ENCODE data around the gene DCBLD1. TPM values are rescaled to one million over a fixed set of nuclear protein-coding genes. Genes with fewer than 3 reads are reported as not detected.
A peak's percentile ranks its signal among the peaks of the same experiment; 100 is the strongest.

DCBLD1 gene
- total and polyA plus RNA-seq, 2 of the 13 experiments (the other 11 are each of a cell fraction or from before 2014, with no cell fraction given): 23.2 to 41.5 TPM

DNA sequence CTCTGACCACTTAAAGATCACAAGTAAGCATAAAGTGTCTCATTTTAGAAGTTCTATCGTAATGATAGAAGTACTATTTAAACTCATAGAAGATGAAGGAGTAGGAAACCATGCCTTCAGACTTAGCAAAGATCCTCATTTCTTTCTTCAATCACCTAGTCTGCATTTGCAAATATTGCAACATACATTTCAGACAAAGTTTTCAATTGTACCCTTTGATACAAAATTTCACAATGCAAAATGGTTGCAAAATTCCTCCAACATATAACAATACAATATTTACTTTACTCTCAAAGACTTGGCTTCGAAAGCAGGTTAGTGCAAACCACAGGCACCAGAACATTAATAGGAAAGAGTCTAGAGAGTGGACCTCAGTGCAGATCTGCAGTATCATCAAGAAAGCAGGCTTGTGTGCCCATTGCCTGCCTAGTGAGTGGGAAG is 40.6 kb upstream of the DCBLD1 start (continued):
- no peak for TF ChIP-seq ZFP36 (IDR thresholded peaks at IDR 0.05; ENCODE audit: borderline replicate concordance, low read depth, low read length, partially characterized antibody)
- TF ChIP-seq ZNF180 (CRISPR knock-in tag; IDR thresholded peaks at IDR 0.05; ENCODE audit: borderline replicate concordance, low read depth): no peak
- TF ChIP-seq TARDBP (CRISPR knock-in tag; IDR thresholded peaks at IDR 0.05): peak; percentile 93
- no peak for TF ChIP-seq ZMAT3 (CRISPR knock-in tag; conservative IDR thresholded peaks at IDR 0.05)
- TF ChIP-seq ZNF577 (CRISPR knock-in tag; IDR thresholded peaks at IDR 0.05; ENCODE audit: borderline replicate concordance, low read depth): no peak
- TF ChIP-seq ZNF20 (CRISPR knock-in tag; IDR thresholded peaks at IDR 0.05): no peak
- no peak for TF ChIP-seq ZNF432 (CRISPR knock-in tag; IDR thresholded peaks at IDR 0.05; ENCODE audit: borderline replicate concordance)
- peak; percentile 92 for TF ChIP-seq ZFP1 (CRISPR knock-in tag; IDR thresholded peaks at IDR 0.05)
- TF ChIP-seq ZNF326 (CRISPR knock-in tag; IDR thresholded peaks at IDR 0.05; ENCODE audit: borderline replicate concordance): no peak
- no peak for TF ChIP-seq SRSF1 (optimal IDR thresholded peaks at IDR 0.05; ENCODE audit: low read depth, low read length)
- TF ChIP-seq, protein P1, sequence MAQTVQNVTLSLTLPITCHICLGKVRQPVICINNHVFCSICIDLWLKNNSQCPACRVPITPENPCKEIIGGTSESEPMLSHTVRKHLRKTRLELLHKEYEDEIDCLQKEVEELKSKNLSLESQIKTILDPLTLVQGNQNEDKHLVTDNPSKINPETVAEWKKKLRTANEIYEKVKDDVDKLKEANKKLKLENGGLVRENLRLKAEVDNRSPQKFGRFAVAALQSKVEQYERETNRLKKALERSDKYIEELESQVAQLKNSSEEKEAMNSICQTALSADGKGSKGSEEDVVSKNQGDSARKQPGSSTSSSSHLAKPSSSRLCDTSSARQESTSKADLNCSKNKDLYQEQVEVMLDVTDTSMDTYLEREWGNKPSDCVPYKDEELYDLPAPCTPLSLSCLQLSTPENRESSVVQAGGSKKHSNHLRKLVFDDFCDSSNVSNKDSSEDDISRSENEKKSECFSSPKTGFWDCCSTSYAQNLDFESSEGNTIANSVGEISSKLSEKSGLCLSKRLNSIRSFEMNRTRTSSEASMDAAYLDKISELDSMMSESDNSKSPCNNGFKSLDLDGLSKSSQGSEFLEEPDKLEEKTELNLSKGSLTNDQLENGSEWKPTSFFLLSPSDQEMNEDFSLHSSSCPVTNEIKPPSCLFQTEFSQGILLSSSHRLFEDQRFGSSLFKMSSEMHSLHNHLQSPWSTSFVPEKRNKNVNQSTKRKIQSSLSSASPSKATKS (CRISPR knock-in tag; IDR thresholded peaks at IDR 0.05): no peak
- no peak for TF ChIP-seq ZNF430 (CRISPR knock-in tag; IDR thresholded peaks at IDR 0.05)
- no peak for TF ChIP-seq RELA (CRISPR knock-in tag; IDR thresholded peaks at IDR 0.05)
- TF ChIP-seq ERF (CRISPR knock-in tag; IDR thresholded peaks at IDR 0.05): no peak
- no peak for TF ChIP-seq MXI1 (IDR thresholded peaks at IDR 0.05; ENCODE audit: borderline replicate concordance, low read depth, low read length)
- TF ChIP-seq HOXA3 (CRISPR knock-in tag; IDR thresholded peaks at IDR 0.05): peak; percentile 53; the same call in 1 of the 2 replicates
- no peak for TF ChIP-seq CC2D1A (CRISPR knock-in tag; IDR thresholded peaks at IDR 0.05)
- no peak for TF ChIP-seq ZNF558 (CRISPR knock-in tag; IDR thresholded peaks at IDR 0.05; ENCODE audit: borderline replicate concordance)
- TF ChIP-seq ZSCAN31 (CRISPR knock-in tag; IDR thresholded peaks at IDR 0.05; ENCODE audit: low read depth): no peak
- TF ChIP-seq, protein P2, sequence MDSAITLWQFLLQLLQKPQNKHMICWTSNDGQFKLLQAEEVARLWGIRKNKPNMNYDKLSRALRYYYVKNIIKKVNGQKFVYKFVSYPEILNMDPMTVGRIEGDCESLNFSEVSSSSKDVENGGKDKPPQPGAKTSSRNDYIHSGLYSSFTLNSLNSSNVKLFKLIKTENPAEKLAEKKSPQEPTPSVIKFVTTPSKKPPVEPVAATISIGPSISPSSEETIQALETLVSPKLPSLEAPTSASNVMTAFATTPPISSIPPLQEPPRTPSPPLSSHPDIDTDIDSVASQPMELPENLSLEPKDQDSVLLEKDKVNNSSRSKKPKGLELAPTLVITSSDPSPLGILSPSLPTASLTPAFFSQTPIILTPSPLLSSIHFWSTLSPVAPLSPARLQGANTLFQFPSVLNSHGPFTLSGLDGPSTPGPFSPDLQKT (CRISPR knock-in tag; IDR thresholded peaks at IDR 0.05; ENCODE audit: borderline replicate concordance): no peak
- TF ChIP-seq, protein P3, sequence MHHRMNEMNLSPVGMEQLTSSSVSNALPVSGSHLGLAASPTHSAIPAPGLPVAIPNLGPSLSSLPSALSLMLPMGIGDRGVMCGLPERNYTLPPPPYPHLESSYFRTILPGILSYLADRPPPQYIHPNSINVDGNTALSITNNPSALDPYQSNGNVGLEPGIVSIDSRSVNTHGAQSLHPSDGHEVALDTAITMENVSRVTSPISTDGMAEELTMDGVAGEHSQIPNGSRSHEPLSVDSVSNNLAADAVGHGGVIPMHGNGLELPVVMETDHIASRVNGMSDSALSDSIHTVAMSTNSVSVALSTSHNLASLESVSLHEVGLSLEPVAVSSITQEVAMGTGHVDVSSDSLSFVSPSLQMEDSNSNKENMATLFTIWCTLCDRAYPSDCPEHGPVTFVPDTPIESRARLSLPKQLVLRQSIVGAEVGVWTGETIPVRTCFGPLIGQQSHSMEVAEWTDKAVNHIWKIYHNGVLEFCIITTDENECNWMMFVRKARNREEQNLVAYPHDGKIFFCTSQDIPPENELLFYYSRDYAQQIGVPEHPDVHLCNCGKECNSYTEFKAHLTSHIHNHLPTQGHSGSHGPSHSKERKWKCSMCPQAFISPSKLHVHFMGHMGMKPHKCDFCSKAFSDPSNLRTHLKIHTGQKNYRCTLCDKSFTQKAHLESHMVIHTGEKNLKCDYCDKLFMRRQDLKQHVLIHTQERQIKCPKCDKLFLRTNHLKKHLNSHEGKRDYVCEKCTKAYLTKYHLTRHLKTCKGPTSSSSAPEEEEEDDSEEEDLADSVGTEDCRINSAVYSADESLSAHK (CRISPR knock-in tag; IDR thresholded peaks at IDR 0.05; ENCODE audit: borderline replicate concordance): no peak
- peak; percentile 82; the same call in 1 of the 2 replicates for TF ChIP-seq KLF9 (CRISPR knock-in tag; IDR thresholded peaks at IDR 0.05; ENCODE audit: low read depth)
- TF ChIP-seq ZNF660 (CRISPR knock-in tag; IDR thresholded peaks at IDR 0.05; ENCODE audit: borderline replicate concordance, low read depth): no peak
- TF ChIP-seq ZSCAN9 (CRISPR knock-in tag; IDR thresholded peaks at IDR 0.05; ENCODE audit: borderline replicate concordance): peak; percentile 60; the same call in 1 of the 2 replicates
- TF ChIP-seq, protein P4, sequence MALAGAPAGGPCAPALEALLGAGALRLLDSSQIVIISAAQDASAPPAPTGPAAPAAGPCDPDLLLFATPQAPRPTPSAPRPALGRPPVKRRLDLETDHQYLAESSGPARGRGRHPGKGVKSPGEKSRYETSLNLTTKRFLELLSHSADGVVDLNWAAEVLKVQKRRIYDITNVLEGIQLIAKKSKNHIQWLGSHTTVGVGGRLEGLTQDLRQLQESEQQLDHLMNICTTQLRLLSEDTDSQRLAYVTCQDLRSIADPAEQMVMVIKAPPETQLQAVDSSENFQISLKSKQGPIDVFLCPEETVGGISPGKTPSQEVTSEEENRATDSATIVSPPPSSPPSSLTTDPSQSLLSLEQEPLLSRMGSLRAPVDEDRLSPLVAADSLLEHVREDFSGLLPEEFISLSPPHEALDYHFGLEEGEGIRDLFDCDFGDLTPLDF (CRISPR knock-in tag; IDR thresholded peaks at IDR 0.05): no peak
- peak in 1 of 2 experiments; percentile 98; a peak in 2 of 4 replicates for TF ChIP-seq KLF16 (CRISPR knock-in tag; IDR thresholded peaks at IDR 0.05)
